T-helper 1 cell treated with Interleukin-12 subunit alpha and Interleukin-12 subunit beta and Interleukin-4 antibody, amounts not matched to agents 30 μg/mL and 1 μg/mL, for 36 hours (primary cell): Measurements from ENCODE around the gene SCGN.

ENCODE experiments used
- H3K27ac Mint-ChIP-seq: one replicate; pipeline ENCODE4 v1.8.0; 2021; ENCODE audit warnings: mild to moderate bottlenecking, mixed read lengths
- H3K27me3 Mint-ChIP-seq: one replicate; pipeline ENCODE4 v1.8.0; 2021; ENCODE audit warnings: low read depth, mixed read lengths
- H3K36me3 Mint-ChIP-seq: one replicate; pipeline ENCODE4 v1.8.0; 2021; ENCODE audit warnings: low read depth, mixed read lengths
- H3K4me1 Mint-ChIP-seq: one replicate; pipeline ENCODE4 v1.8.0; 2021; ENCODE audit warnings: low read depth, mixed read lengths
- H3K4me3 Mint-ChIP-seq: one replicate; pipeline ENCODE4 v1.8.0; 2021; ENCODE audit warnings: mild to moderate bottlenecking, moderate library complexity, mixed read lengths
- H3K9me3 Mint-ChIP-seq: one replicate; pipeline ENCODE4 v1.8.0; 2021; ENCODE audit warnings: mixed read lengths

Gene SCGN

DNA sequence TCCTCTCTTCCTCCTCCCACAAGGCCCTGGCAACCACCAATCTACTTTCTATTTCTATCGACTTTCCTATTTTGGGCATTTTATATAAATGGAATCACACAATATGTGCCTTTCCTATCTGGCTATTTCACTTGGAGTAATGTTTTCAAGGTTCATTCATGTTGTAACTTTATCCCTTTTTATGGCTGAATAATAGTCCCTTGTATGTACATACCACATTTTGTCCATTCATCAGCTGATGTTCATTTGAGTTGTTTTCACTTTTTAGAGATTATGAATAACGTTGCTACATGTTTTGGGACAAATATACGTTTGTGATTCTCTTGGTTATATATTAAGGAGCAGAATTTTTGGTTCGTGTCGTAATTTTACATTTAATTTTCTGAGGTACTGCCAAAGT is 33.9 kb downstream of the SCGN start:
- H3K4me1 Mint-ChIP-seq: no peaks in the 10 kb centered on the region

DNA sequence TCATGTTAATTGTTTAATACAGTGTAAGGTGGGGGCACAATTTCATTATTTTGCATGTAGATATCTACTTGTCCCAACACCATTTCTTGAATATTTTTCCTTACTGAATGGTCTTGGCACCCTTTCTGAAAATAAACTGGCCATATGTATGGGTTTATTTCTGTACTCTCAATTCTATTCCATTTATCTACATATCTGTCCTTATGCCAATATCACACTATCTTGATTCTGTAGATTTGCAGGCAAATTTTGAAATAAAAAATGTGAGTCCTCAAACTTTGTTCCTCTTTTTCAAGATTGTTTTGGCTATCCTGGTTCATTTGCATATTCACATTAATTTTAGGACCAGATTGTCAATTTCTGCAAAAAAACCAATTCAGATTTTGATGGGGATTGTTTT is 34.8 kb downstream of the SCGN start:
- no peaks in the 10 kb centered on the region for H3K4me1 Mint-ChIP-seq

More for the DNA sequence above, 33.9 kb downstream of the SCGN start:
- peaks cover 35% of the 10 kb centered on the region for H3K27me3 Mint-ChIP-seq
- H3K27ac Mint-ChIP-seq: no peak overlapping the region
- H3K4me3 Mint-ChIP-seq: no peak overlapping the region
- no peaks in the 10 kb centered on the region for H3K9me3 Mint-ChIP-seq
- H3K36me3 Mint-ChIP-seq: no peaks in the 10 kb centered on the region

DNA sequence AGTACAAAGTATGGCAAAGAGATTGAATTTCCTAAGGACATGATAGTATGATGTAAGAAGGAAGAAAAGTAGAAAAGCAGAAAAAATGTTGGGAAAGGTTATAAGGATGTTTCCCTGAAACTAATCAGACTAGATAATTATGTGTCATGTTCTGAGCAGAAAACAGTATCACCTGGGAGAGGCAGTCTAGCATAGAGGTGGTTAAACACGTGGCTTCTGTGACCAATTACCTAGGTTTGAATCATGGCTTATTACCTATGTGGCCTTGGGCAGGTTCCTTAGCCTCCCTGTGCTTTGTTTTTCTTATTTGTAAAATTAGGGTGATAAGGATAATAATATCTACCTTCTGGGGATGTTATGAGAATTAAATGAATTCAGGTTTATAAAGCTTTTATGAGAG is 38.0 kb downstream of the SCGN start:
- Mint-ChIP-seq H3K9me3 (no peaks in the 10 kb centered on the region), H3K36me3 (no peaks in the 10 kb centered on the region), H3K27ac (no peak overlapping the region), H3K4me1 (no peaks in the 10 kb centered on the region), H3K27me3 (peaks cover 48% of the 10 kb centered on the region), H3K4me3 (no peak overlapping the region)

More for the DNA sequence above, 34.8 kb downstream of the SCGN start:
- H3K27me3 Mint-ChIP-seq: peaks cover 42% of the 10 kb centered on the region
- no peaks in the 10 kb centered on the region for H3K9me3 Mint-ChIP-seq
- no peak overlapping the region for H3K27ac Mint-ChIP-seq
- no peaks in the 10 kb centered on the region for H3K36me3 Mint-ChIP-seq
- no peak overlapping the region for H3K4me3 Mint-ChIP-seq

DNA sequence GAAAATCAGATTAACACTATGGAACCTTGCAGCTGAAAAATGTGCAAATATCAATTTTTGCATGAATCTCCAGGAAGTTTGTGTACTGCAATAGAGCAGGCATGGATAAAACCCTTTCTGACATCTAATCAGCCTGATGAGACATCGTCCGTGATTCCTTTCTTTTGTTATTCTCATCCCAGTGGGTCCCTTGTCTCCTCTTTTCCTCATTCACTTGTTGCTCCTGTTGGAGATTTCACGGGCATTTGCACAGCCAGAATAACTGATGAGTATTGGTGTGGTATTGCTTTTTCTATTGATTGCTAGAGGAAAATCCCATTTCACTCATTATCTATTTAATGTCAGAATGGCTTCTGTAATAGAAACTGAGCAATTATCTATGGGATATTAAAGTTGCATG is 39.9 kb downstream of the SCGN start:
- H3K27me3 Mint-ChIP-seq: peaks cover 48% of the 10 kb centered on the region
- no peaks in the 10 kb centered on the region for H3K9me3 Mint-ChIP-seq
- H3K4me3 Mint-ChIP-seq: no peak overlapping the region
- H3K27ac Mint-ChIP-seq: no peak overlapping the region
- H3K36me3 Mint-ChIP-seq: no peaks in the 10 kb centered on the region
- H3K4me1 Mint-ChIP-seq: no peaks in the 10 kb centered on the region

DNA sequence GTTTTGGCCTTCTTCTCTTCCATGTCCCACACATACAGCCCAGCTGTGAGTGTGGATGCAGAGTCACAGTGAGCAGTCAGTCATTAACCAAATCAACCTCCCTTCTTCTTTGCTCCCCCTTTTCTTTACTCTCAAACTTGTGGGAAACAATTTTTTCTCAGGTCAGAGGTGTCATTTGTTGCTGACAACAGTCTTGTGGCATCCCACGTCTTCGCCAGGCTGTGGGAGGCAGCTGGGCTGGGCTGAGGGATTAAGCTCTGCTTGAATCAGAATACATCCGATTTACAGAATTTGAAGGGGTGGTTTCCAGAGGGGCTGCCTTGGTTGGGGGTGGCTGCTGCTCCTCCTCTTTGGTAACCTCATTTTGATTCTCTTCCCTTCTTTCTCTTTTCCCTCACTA is 40.5 kb downstream of the SCGN start:
- Mint-ChIP-seq H3K9me3 (no peaks in the 10 kb centered on the region), H3K4me3 (no peak overlapping the region), H3K36me3 (no peaks in the 10 kb centered on the region), H3K27me3 (peaks cover 50% of the 10 kb centered on the region), H3K4me1 (no peaks in the 10 kb centered on the region), H3K27ac (no peak overlapping the region)

DNA sequence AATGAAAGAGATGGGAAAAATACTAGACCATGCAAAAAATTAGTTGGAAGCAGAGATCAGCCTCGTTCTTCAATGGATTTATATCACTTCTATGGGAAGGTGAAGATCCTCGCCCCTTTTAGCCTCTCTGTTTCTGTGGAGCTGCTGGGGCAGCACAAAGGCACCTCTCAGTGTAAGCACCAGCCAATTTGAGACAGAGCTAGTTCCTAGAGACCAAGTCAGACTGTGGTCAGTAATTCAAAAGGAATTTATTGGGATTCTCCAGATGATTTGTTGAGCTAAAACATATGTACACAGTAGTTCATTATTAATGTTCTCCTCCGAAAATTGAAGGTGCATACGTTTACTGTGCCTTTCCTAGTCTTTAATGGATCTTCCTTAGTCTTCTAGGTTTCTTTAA is 42.4 kb downstream of the SCGN start:
- Mint-ChIP-seq H3K36me3 (no peaks in the 10 kb centered on the region), H3K4me3 (no peak overlapping the region), H3K4me1 (no peaks in the 10 kb centered on the region), H3K27me3 (peaks cover 39% of the 10 kb centered on the region), H3K9me3 (no peaks in the 10 kb centered on the region), H3K27ac (no peak overlapping the region)

DNA sequence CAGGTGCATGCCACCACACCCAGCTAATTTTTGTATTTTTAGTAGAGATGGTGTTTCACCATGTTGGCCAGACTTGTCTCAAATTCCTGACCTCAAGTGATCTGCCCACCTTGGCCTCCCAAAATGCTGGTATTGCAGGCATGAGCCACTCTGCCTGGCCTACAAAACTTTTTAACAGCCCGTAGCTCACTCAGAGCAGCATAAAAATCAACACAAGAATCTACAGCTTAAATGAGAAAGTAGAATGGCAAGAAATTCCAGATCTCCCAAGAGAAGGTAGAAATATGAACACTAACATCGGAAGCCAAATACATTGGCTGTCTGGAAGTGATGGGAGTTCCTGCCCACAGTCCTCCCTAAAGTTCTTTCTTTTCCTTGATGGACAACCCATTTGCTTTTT is 43.7 kb downstream of the SCGN start:
- no peak overlapping the region for H3K27ac Mint-ChIP-seq
- no peaks in the 10 kb centered on the region for H3K36me3 Mint-ChIP-seq
- no peaks in the 10 kb centered on the region for H3K9me3 Mint-ChIP-seq
- H3K4me1 Mint-ChIP-seq: no peaks in the 10 kb centered on the region
- peaks cover 33% of the 10 kb centered on the region for H3K27me3 Mint-ChIP-seq
- H3K4me3 Mint-ChIP-seq: no peak overlapping the region

DNA sequence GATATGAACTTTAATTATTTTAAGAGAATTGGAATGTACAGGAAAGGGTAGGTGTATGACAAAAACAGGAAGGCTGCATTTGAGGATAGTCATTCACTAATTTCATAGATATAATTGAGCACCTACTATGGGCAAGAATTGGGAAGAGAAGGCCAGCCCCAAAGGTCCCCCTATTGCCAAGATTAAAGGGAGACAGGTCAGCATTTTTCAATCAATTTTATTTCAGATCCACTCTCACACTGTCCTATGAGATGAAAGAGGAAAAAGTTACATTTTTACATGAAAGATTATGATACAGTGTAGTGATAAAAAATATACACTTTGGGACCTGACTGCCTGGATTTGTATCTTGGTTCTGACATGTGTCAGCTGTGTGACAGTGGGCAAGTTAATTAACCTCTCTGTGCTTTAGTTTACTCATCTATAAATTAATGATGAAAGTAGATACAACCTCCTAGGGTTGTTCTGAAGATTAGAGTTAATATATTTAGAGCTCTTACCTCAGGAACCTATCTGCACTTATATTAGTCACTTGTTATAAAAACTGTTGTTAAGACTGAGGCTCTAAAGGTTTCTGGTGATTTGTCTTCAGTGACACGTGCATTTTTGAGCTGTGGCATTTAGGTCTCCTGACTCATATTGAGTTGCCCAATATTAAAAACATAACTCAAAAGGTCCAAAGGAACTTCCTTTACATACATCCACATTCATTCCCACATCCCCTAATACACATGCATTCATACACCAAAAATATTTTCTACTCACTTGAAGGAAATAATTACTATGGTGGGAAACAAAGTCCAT is 45.7 kb downstream of the SCGN start:
- H3K36me3 Mint-ChIP-seq: no peaks in the 10 kb centered on the region
- H3K27me3 Mint-ChIP-seq: peaks cover 20% of the 10 kb centered on the region
- no peaks in the 10 kb centered on the region for H3K4me1 Mint-ChIP-seq
- no peak overlapping the region for H3K4me3 Mint-ChIP-seq
- H3K27ac Mint-ChIP-seq: no peak overlapping the region
- H3K9me3 Mint-ChIP-seq: no peaks in the 10 kb centered on the region

DNA sequence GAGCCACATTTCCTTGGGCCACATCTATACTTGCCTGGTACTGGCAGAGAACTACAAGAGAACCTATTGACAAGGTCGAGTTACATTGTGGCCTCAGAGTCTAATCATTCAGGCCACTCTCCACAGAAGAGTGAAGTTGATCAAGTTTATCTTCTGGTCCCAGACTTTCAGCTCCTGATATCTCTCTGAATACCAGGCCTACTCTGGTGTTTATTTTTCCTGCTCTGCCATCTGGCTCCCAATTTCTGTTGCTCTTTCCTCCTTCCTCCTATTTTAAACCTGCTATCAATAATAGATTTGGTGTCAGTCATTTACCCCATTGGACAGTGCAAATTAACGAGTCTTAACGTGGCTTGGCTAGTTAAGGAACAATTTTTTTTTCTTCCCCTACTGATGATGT is 46.6 kb downstream of the SCGN start:
- H3K4me3 Mint-ChIP-seq: no peak overlapping the region
- peaks cover 22% of the 10 kb centered on the region for H3K27me3 Mint-ChIP-seq
- H3K4me1 Mint-ChIP-seq: no peaks in the 10 kb centered on the region
- no peaks in the 10 kb centered on the region for H3K9me3 Mint-ChIP-seq
- no peak overlapping the region for H3K27ac Mint-ChIP-seq
- no peaks in the 10 kb centered on the region for H3K36me3 Mint-ChIP-seq

DNA sequence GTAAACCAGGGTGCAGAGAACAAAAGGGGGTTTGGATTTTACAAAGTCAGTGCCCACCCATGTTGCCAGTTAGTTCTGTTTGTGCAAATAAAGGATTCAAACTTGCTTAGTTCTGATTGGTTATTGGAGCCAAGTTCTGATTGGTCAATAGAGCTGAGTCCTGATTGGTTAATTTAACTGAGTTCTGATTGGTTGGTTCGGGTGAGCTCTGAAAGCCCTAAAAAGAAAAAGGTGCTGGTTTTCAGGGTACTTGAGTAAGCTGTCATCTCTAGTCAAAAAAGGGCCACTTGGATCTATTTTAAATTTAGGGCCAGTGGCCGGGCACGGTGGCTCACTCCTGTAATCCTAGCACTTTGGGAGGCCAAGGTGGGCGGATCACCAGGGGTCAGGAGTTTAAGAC is 47.6 kb downstream of the SCGN start:
- no peak overlapping the region for H3K27ac Mint-ChIP-seq
- H3K27me3 Mint-ChIP-seq: peaks cover 26% of the 10 kb centered on the region
- H3K4me1 Mint-ChIP-seq: no peaks in the 10 kb centered on the region
- H3K36me3 Mint-ChIP-seq: no peaks in the 10 kb centered on the region
- H3K4me3 Mint-ChIP-seq: no peak overlapping the region
- no peaks in the 10 kb centered on the region for H3K9me3 Mint-ChIP-seq

DNA sequence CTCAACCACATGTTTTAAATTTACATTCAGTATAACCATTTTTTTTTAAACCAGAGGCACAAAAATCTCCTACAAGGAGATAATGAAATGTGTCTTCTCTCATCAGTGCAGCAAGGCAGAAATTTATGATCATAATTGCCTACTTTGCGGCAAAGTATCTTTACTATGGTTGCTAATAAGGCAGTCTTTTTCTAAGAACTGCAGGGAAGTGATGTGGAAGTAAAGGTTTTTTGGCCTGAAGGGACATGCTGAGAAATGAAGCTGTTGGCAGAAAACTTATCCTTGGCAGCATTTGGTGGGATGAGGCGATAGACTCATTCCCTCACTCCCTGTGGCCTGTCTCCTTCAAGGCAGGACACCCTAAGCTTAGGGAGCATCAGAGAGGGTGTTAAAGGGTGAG is 48.7 kb downstream of the SCGN start:
- Mint-ChIP-seq H3K36me3 (no peaks in the 10 kb centered on the region), H3K4me3 (no peak overlapping the region), H3K9me3 (no peaks in the 10 kb centered on the region), H3K27ac (no peak overlapping the region), H3K4me1 (no peaks in the 10 kb centered on the region), H3K27me3 (peaks cover 24% of the 10 kb centered on the region)

DNA sequence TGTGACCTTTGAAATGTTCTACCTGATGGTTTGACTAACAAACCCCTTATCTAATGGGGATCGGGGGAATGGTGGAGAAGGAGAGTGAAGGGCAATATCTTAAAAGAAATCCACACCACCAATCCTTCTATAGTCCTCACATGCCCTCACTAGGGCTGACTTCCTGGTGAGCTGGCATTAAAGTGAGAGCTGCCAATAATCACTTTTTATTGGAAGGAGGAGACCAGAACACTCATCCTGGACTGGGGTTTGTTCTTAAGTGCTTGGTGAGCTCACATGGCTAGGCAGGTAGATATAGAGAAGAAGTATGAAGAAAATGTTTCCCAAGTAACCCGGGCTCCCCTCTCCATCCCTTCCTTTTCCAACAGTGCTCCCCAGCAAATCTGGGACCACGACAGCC is 49.8 kb downstream of the SCGN start:
- H3K36me3 Mint-ChIP-seq: no peaks in the 10 kb centered on the region
- no peak overlapping the region for H3K27ac Mint-ChIP-seq
- H3K4me3 Mint-ChIP-seq: no peak overlapping the region
- H3K4me1 Mint-ChIP-seq: no peaks in the 10 kb centered on the region
- H3K9me3 Mint-ChIP-seq: no peaks in the 10 kb centered on the region
- peaks cover 28% of the 10 kb centered on the region for H3K27me3 Mint-ChIP-seq

DNA sequence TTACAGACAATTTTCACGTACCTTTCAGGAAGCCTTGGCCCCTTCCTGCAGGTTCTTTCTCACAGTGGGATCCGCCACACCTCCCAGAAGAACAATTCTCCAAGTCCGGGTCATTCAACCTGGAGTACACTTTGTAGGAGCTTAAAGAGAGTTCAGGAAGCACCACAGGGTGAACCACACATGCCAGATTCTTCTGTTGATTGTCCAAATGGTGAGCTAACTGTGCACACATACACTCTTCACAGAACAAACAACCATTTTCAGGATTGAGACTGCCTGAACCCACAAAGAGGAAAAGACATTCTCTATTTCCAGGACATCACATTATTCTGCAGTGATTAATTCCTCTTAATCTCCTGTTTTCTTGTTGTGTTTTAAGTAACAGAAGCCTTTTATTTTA is 51.0 kb downstream of the SCGN start:
- Mint-ChIP-seq H3K36me3 (no peaks in the 10 kb centered on the region), H3K4me3 (no peak overlapping the region), H3K27ac (no peak overlapping the region), H3K4me1 (no peaks in the 10 kb centered on the region), H3K27me3 (peaks cover 27% of the 10 kb centered on the region), H3K9me3 (no peaks in the 10 kb centered on the region)

DNA sequence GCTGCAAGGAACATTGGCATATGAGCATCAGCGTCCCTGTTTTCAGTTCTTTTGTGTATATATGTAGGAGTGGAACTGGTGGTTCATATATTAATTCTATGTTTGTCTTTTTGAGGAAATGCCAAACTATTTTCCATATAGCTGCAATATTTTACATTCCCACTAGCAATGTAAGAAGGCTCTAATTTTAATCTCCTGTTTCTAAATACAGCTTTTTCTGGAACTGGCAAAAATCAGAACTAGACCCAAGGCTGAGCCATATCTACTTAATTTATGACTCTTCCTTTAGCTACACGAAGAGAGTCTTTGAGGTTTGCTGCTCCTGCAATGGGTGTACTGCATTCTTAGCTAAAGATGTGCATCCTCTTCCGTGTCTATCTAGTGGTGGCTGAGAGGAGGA is 52.0 kb downstream of the SCGN start:
- H3K27me3 Mint-ChIP-seq: peaks cover 27% of the 10 kb centered on the region
- H3K9me3 Mint-ChIP-seq: no peaks in the 10 kb centered on the region
- no peak overlapping the region for H3K27ac Mint-ChIP-seq
- no peak overlapping the region for H3K4me3 Mint-ChIP-seq
- H3K4me1 Mint-ChIP-seq: no peaks in the 10 kb centered on the region
- no peaks in the 10 kb centered on the region for H3K36me3 Mint-ChIP-seq

DNA sequence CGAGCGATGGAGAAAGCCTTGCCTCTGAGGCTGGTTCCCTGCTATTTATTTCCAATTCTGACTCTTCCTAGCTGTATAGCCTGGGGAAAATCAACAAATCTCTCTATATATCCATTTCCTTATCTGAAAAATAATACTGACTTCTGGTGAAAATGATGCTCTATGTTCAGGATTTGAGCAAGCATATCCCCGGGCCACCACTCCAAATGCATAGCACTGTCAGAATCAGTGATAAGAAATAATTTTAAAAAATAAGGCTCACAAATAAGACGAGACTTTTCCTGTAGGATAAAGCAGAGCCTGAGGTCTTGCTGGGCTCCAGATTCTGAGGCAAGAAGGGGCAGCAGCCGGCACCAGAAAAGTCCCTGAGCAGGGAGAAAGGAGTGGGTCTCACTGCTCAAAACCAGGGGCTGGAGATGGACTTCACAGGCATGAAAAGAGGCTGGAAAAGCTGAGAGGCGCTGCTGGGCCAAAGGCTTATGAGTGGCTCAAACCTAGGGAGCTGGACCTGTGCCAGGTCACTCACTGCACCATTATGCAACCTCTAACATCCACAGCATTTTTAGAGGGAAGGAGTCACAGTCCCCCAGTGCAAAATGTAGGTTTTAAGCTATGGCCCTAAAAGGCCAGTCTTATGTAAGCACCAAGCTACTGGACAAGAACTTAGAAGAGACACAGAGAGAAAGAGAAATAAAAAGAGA is 54.4 kb downstream of the SCGN start:
- Mint-ChIP-seq H3K4me3 (no peak overlapping the region), H3K27ac (no peak overlapping the region), H3K27me3 (peaks cover 27% of the 10 kb centered on the region), H3K36me3 (no peaks in the 10 kb centered on the region), H3K9me3 (no peaks in the 10 kb centered on the region), H3K4me1 (no peaks in the 10 kb centered on the region)
